Ureter (tissue), 1 donor: Measurements from ENCODE around the gene TIGAR. TPM values are rescaled to one million over a fixed set of nuclear protein-coding genes. Genes with fewer than 3 reads are reported as not detected.
A peak's percentile ranks its signal among the peaks of the same experiment; 100 is the strongest.

Source experiments
- DNase-seq: peaks from one replicate; pipeline ENCODE4 v3.0.0-alpha.2; 2020; ENCODE audit warnings: low spot score
- total RNA-seq: library from RNA; stranded (reverse); gene quantifications from one replicate; pipeline ENCODE4 v1.2.4, GENCODE V29; 2023
- donor health status: DM: yes; HTN: yes; CAD: no.

Gene TIGAR
- total RNA-seq, 1 donor from 2014 or later: 14.3 TPM

DNA sequence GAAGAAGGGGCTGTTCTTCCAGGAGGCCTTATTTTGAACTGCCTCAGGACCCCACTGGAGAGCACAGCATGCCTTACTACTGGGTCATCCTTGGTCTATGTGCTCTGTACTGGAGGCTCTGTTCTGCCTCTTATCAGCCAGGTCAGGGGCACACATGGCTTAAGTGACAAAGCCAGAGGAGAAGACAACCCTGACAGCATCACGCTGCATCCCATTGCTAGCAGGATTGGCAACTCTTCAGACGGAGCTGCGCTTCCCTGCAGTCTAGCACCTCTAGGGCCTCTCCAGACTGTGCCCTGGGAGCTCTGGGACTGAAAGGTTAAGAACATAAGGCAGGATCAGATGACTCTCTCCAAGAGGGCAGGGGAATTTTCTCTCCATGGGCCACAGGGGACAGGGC lies 17.3 kb upstream of the TIGAR start:
- DNase-seq: no peak

DNA sequence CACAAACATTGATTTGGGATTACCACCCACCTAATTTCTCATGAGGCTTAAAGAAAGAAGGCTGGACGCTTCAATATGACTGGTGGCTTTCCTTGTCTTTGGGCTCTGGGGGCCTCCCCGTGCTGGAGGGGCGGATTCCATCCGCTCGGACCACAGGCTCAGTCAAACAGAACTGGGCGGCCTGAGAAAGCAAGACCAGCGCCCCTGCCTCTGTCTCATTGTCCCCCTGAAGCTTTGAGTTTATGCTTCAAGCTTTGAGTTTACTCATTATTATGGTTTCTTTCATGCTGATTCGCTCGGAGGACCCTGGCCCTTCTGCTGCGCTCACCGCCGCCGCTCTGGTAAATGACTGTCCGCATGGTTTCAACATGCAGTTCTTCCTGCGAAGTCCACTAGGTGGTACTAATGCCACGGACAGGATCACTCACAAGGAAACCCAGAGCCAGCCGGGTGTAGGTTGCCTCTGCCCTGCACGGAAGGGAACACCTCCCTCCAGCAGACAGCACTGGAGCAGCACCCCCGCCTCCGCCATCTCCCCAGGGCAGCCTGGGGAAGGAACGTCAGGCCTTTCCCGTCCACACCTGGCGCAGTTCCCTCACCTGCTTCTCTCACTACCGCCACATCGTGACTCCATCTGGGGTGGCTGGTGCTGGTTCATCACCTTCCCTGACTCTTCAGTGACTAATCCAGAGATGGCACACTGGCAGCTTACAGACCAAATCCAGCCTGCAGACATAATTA lies 13.2 kb upstream of the TIGAR start:
- DNase-seq: peak; percentile 83

DNA sequence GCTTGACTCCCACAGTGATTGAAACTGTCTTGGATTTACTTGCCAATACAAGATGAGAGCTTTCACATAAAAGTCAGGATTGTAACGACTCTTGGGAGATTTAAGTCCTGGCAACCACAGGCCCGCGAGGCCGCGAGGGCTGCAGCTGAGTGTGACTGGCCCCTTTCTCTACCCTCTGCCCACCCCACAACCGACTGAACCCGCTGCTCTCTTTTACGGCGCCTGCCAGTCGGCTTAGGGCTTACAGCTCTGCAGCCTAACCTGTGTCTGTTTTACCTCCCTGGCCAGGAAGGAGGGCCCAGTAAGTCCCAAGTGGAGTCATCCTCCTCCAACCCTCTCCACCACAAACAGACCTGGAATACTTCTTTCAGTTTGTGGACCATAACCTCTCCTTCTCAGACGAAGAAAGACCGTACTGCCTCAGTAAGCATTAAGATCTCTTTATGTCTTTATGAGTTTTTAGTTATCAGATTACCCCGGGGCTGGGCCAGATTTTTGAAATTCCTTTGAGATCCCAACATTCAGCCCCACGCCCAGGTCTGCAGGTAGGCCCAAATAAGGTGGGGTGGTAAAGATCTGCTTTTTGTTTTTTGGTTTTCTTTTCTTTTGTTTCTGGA lies 12.6 kb upstream of the TIGAR start:
- no peak for DNase-seq

DNA sequence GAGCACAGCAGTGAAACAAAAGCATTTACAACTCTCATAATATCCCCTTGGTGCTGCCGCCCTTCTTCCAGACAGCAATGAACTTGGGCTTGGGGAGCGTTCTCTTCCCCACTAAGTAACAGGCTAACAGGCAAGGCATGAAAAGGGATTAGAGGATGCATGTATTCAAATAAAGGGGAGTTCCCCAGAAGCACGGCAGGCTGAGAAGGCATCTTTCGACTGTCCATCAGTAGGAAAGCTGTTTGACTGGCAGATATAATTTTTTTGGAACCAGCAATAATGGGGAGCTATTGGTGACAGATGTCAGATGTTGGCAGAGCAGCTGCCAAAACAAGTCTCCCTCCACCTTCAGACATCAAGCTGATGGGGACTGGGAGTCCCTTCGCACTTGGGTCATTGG lies 9.2 kb upstream of the TIGAR start:
- no peak for DNase-seq

DNA sequence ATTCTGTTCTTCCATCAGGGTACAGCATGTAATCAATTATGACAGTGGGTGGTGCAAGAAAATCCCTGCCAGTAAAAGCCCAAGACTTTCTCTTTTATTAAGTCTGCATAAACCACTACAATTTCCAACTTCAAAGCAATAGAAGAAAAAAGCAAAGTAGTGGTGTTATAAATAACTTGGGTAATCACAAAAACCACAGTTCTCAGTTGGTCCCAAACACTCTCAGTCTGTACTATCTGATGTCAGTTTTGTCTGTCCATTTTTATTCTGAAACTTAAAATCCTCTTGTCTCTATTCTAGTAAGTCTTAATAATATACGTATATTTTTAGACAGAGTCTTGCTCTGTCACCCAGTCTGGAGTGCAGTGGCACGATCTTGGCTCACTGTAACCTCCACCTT lies 8.8 kb upstream of the TIGAR start:
- DNase-seq: no peak

DNA sequence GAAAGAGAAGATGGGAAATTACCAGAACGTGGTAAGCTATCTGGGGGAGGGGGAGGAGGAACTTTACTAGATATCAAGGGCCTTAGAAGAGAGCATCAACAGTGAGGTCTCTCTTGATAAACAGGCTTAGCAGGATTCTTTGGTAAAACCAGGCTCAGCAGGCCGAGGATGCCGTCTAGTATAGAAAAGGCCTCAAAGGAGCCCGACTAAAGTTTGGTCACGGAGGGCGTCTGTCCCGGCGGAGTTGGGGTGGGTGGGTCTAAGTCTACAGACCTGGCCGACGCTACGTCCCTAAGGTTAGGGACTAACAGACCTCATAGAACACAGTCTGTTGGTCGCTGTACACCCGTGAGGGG lies 538 bp upstream of the TIGAR start:
- no peak for DNase-seq

DNA sequence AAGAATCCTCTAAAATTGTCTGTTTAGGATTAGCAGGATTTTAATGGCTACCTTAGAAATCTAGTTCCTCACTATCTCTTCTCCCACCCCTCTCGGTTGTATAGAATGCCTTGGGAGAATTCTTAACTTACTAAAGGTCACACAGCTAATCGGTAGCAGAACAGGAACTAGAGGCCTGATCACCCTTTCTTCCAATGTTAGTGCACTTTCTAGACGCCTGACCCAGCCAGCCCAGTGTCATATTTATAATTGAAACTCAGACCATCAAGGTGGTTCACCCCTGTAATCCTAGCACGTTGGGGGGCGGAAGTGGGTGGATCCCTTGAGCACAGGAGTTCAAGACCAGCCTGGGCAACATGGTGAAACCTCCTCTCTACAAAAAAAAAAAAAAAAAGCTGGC lies 1.7 kb downstream of the TIGAR start:
- no peak for DNase-seq

DNA sequence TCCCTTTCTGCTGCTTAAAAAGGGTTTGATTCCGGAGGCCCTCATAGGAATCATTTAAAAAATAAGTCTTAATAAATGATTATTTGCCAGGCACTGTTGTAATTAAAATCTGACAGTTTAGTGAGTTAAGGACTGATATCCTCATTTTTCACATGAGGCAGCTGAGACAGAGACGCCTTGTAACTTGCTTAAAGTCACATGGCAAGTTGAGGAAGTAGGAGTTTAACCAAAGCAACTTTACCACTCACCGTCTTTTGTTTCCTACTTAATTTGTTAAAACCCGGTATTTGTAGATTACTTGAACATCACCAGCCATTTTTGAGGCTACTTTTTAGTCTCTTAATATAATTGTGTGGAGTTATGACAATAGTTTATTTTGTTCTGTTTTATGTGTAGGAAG lies 2.4 kb downstream of the TIGAR start:
- no peak for DNase-seq

DNA sequence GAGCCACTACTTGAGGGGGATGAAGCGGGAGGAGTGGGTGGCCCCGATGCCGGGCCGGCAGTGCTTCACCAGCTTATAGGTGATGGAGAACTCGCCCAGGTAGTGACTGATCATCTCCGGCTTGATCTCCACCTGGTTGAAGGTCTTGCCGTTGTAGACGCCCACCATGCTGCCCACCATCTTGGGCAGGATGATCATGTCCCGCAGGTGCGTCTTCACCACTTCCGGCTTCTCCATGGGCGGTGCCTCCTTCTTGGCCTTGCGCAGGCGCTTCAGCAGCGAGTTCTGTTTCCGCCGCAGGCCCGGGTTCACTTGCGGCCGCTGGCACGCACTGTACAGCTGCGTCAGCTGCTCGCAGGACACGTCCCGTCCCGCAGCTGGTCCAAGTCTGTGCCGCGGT lies 3.4 kb downstream of the TIGAR start:
- no peak for DNase-seq

DNA sequence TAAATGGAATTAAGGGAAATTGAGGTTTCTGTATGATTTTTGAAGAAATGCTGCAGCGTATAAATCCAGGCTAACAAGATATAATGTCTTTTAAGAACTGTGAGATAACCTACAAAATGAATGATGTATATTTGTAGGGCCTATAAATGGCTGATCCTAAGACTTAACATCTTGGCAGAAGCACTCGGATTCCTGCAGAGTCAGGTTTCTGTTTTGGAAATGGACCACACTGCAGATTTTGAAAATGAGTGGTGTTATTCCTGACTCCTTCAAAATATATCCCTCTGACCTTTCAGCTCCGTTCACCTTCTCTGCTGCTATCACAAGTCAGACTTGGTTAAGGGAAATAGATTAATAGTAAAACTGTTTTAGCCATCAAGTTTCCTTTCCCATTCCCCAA lies 5.0 kb downstream of the TIGAR start:
- no peak for DNase-seq

DNA sequence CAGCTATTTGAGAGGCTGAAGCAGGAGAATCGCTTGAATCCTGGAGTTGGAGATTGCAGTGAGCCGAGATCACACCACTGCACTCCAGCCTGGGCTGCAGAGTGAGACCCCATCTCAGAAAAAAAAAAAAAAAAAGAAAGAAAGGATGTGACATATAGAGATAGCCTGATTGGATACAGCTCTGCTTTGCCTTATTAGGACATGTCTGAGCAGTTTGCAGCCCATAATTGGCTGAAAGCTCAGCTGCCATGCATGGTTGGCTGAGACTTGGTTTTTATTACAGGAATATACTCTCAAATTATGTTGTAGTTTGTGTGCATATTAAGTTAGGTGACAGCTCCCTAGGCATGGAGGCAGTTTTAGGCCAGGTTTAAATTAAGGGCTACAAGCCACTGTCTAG lies 6.3 kb downstream of the TIGAR start:
- no peak for DNase-seq

DNA sequence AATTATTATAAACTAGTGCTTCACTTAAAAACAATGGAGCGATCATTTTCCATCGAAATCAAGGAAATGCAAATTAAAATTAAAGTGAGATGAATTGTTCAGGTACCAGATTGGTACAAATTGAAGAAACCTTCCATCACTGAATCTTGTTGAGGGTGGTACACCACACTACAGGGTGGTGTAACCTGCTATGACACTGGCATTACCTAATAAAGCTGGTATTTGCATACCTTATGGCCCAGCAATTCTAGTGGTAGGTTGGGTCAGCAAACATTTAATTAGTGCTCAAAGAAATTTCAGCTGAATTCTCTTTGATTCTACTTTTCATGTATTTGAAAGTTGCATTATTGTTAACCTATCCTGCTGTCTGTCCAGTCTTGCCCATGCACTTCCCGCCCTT lies 9.2 kb downstream of the TIGAR start:
- no peak for DNase-seq

DNA sequence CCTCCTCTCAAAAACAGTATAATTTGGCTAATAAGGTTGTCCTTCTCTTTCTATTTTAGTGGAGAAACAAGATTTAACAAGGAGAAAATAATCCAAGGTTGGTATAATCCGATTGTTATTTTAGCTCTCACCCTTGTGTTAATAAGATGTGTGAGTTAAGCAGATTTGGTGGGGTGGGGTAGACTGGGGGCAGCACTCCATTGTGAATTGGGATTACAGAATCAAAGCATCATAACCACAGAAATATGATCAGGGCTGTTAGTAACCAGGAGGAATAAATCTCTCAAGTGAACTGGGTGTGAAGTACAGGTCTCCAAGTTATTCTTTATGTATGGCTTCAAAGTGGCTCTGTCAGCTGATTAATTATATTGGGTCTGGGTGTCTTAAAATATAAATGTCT lies 10.2 kb downstream of the TIGAR start:
- DNase-seq: no peak

DNA sequence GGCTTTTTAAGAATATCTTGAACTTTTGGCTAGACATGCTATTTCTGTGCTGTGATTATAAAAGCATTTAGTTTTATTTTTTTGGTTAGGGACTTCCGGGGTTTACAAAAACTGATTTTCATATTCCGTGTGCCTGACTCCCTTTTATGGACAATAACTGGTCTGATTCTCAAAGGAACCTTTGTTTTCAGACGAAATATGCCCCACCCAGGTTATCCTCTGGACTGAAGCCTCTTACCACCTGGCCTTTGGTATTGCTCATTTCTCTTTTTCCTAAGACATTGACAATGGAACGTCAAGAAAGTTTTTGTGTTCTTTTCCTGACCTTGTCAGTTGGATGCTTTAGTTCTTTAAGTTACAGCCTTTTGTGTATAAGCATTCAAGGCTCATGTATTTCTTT lies 10.8 kb downstream of the TIGAR start:
- DNase-seq: no peak

DNA sequence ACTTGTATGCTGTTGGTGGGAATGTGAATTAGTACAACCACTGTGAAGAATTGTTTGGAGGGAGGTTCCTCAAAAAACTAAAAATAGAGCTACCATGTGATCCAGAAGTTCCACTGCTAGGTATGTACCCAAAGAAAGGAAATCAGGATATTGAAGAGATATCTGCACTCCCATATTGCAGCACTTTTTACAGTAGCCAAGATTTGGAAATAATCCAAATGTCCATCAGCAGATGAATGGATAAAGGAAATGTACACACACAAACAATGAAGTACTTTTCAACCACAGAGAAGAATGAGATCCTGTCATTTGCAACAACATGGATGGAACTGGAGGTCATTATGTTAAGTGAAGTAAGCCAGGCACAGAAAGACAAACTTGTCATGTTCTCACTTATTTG lies 25.9 kb downstream of the TIGAR start:
- no peak for DNase-seq

DNA sequence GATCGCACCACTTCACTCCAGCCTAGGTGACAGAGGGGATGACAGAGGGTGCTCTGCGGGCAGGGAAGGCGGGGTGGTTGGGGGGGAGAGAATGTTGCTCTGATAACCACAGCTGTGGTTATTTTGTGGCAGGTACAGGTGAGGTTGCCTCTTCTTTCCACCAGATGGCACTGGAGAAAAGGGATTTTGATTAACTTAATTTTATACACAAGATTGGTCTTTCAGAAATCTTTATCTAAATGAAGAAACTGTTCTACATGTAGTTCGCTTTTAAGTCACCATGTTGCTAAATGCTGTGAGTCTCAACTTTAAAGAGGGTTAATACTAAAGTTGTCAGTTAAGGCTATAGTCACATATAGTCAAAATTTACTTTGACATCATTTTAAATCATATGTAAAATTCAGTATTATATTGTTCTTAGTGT lies 32.8 kb downstream of the TIGAR start:
- DNase-seq: no peak

DNA sequence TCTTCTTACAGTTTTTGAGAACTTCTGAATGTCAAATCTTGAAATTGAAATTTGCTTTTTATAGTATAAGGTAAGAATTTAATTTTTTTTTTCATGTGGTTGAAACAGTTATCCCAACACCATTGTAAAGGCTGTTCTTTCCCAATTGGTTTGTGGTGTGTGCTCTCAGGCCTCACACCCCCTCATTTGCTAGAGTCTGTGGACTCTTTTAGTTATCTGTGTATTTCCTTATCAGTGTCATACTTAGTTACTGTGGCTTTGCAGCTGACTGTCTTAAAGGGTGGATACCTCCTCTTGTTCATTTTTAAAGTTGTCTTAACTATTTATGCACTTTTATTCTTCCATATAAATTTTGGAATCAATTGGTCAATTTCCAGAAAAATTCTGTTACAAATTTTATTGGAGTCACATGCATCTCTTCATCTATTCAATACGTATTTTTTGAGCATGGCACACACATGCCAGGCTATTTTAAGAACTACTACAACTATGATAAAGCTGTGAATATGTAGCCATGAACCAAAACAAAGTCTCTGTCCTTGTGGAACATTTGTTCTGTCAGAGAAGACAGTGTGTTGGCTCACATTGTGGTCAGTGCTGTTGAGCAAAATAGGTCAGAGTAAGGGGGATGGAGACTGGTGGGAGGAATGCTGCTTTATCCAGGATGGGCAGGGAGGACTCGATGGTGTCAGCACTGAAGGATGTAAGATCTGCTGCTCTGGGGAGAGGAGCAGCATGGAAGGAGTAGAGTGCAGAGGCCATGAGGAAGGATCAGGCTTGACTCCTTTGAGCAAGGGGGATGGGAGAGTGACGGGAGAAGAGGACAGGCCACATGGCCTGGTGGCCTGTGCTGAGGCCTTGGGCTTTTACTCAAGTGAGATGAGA lies 34.4 kb downstream of the TIGAR start:
- DNase-seq: no peak

DNA sequence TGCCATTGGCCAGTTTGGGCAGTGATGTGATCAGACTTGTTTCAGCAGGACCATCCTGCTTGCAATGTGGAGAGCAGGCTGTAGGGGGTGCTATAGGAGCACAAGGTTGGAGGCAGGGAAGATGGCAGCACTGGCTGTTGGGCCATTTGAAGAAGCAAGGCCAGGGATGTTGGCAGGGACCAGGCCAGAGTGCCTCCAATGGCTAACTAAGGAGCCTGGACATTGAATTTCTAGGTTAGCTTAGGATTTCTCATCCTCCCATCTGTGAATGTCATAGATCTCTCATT lies 35.0 kb downstream of the TIGAR start:
- DNase-seq: no peak

DNA sequence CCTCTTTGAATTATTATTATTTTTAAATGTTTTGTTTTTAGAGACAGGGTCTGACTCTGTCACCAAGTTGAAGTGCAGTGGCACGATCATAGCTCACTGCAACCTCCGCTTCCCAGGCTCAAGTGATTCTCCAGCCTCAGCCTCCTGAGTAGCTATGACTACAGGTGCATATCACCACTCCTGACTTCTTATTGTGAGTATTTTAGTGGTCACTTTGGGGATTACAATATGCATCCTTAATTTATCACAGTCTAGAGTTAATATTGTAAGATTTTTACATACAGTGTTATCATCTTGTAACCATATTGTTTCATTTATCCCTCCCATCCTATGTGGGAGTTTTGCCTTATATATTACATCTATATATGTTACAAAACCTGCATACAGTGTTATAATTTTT lies 45.1 kb downstream of the TIGAR start:
- no peak for DNase-seq

DNA sequence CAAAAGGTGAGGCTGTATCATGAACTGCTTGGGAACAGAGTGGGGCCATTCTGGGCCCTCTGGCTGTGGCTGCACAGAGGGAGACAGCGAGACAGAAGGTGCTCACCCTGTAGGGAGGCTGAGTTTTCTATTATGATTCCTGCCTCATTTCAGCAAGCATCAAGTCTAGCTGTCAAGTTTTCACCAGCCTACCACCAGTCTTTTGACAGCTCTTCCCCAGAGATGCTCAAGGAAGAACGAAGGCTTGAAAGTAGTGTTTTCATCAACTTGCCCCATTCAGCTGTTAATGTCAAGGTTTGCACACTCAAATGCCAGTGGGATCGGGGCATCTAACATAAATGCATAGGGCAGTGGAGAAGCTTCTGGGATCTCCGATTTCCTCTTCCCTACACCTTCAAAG lies 48.5 kb downstream of the TIGAR start:
- DNase-seq: no peak

DNA sequence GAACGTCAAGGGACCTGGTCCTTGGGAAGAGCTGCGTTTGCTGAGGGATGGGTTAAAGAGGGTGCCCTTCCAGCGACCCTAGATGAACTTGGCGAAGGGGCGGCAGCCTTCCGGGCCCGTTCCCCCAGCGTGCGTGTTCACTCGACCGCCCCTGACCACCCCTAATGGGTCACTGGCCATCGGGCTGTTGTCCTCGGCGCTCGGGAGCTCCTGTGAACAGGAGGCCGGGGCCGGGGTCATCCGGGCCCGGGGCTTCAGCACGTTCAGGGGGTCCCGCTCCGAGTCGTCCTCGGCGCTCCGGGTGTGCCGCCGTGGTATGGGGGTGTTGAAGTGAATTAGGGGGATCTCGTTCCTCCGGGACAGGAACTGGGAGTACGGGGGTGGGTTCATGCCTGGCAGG lies 49.3 kb downstream of the TIGAR start:
- DNase-seq: no peak

DNA sequence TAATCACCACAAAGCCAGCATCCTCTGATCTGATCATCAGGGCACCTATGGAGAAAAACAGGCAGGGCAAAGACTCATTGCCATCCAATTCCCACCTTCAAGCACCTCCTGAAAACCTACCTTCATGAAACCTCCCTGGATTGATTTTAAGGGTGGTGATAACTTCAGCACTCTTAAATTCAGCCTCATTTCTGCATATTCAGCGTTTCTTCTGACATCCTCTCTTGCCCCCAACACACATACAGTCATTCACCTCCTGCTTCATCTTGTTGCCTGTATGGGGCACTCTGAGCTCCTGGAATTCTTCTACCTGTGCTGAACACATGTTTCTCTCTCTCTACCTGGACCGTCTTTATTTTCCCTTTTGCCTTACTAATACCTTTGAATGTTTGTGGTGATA lies 51.6 kb downstream of the TIGAR start:
- no peak for DNase-seq

DNA sequence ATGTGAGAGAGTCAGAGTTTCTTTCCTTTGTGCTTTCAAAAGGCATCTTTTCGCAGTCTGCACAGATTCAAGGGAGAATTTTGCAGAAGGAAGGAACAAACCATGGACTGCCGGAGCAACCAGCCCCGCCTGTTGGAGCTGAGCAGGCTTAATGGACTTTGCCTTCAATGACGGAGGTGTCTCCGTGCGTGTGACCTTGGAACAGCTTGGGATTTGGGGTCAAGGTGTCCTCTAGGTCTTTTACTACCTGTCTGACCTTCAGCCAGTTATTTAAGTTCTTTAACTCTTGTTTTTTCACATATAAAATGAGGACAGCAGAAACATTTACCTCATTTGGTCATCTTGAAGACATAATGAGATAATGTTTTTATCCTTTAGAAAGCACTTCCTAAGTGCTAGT lies 54.4 kb downstream of the TIGAR start:
- no peak for DNase-seq
